HG02938 (cell line): Measurements from ENCODE around the gene ATP5PF.
"Not testable (repeated sequence)": the region's sequence is repeated elsewhere in the genome, so short reads cannot be mapped to it uniquely, and the experiment has no call there.

Experiments used
- ATAC-seq: cut with Tn5 transposase; IDR thresholded peaks from one replicate; pipeline ENCODE4 v1.9.1; 2021; ENCODE audit warnings: mild to moderate bottlenecking, moderate library complexity; ENCODE audit not compliant: unreplicated experiment

Gene ATP5PF

GRCh38 chr21:25732091-25732760 is 2.5 kb downstream of the ATP5PF start:
- no peak for ATAC-seq

DNA sequence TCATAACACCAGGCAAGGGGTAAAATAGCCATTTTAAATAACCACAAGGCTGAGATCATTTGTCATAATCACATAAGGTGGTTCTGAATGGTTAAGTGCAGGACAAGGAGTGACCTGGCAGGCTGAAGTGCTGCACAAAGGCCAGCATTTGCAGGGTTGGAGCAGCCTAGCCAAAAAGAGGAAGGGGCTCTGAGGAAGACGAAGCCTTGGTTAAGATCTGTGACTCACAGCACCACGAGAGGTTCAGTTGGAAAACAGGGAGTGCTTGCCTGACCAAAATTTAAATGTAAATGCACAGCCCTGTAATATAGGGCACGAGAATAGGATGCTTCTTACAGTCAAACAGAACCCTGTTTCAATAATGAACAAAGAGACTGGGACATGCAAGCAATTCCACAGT is 12.1 kb downstream of the ATP5PF start:
- no peak for ATAC-seq

- ATAC-seq: no peak
These were observed 12.7 kb downstream of the ATP5PF start for GRCh38 chr21:25721987-25722386.

DNA sequence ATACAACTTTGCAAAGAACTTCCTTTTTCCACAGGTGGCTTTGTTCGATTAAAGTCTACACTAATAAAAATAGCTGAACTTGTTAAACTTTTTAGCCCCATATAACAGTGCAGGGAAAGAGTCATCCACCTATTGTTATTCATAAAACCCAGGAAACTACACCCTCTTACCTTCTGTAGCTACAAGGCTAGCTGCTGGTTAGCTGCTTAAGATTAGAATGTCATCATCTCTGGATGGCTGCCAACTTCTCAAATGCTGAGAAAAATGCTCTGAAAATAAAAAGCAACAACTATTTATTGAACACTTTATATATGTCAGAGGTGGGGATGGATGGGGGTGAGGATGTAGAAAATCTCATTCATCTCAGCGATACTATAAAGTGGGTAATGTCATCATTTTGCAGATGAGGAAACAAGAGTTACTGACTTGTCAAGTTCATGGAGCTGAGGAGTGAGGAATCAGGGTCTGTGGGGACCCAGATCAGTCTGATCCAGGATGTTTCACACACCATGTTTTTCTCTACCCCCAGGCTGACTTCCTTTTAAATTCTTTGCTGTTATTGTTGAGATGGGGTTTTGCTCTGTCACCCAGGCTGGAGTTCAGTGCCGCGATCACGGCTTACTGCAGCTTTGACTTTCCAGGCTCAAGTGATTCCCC is 17.1 kb downstream of the ATP5PF start:
- no peak for ATAC-seq

- ATAC-seq: not testable (repeated sequence)
These were observed 20.6 kb downstream of the ATP5PF start for GRCh38 chr21:25714066-25714465.

DNA sequence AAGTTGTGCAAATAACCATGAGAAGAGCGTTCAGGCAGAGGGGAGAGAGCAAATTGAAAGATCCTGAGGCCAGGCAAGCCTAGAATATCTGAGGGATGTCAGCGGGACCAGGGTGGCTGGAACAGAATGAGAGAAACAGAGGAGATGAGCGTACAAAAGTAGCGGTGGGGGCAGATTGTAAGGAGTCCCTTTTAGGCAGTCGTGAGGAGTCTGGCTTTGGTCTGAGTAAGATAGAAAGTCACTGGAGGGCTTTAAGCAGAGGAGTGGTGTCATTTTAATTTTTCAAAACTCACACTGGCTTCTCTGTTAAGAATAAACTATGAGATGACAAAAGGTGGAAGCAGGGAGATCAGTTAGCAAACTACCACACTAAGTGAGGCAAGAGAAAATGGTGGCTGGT is 24.2 kb downstream of the ATP5PF start:
- ATAC-seq: no peak

GRCh38 chr21:25709684-25710265 is 24.9 kb downstream of the ATP5PF start:
- ATAC-seq: no peak

DNA sequence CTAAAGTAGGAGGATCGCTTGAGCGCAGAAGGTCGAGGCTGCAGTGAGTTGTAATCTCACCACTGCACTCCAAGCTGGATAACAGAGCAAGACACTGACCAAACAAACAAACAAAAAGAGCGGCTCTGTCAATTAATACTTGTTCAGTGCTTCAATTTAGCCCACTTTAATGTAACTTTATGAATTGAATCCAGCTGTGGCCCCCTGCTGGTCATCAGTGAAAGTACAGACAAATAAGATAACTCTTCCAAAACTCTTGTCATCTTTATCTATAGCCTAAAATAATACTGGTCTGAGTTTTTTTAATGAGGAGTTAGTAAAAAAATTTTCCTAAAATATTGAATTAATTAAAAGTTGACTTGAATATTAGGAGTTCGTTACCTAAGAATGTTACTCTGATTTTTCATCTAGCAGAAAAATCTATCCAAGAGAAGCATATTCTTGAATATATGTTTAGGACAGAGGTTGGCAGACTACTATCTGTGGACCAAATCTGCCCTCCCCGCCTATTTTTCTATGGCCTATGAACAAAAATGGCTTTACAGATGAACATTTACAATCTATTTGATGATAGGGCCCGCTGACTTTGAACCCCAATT is 26.1 kb downstream of the ATP5PF start:
- ATAC-seq: no peak

DNA sequence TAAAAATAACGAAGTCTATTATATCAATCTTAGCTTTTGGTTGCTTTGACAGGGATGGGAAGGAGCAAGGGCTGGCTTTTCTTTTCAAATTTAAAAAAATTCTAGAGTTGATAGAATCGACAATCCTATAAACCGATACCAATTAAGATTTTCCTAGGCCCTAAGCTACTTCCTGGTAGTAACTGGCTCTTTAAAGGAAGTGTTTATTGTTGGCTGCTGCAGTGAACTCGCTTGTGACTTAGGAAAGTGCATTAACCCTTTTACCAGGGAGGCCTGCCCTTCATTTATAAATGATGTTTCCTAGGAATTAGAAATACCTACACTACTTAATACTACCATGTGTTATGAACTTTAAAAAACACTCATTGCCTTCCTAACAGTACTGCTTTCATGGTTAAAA is 33.2 kb downstream of the ATP5PF start:
- ATAC-seq: no peak

DNA sequence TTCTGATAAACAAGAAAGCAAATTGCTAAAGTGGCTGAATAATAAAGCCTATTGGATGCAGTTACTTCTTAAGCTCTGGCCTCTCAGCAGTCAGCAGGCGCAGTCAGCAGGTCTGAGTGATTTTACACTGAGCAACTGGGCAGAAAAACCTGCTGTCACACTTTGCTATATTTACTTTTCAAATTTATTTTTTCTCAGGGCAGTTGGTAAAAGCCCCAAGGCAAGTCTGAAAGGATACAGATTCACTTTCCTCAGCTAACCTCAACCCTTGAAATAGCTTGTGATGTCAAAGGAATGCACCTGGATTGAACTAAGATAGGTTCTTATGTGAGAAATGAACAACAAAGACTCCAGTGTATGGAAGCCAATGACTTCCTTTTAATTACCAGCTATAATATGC is 34.0 kb downstream of the ATP5PF start:
- no peak for ATAC-seq

- ATAC-seq: not testable (repeated sequence)
These were observed 39.2 kb downstream of the ATP5PF start for GRCh38 chr21:25695461-25695860.

DNA sequence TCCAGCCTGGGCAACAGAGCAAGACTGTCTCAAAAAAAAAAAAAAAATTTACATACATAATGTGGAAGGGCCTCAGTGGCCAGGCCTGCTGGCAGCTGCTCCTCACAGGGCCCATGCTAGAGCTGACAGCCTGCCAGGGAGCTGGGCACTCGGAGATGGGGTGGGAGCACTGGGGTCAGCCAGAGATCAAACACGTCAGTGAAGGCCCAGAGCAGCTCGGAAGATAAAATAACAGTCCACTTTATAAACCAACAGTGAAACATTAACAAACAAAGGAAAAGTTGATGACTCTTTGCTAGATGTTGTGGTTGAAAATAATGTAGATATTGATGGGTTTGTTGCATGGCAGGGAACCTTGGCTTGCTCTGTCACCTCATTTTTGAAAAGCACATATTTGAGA is 42.7 kb downstream of the ATP5PF start:
- no peak for ATAC-seq

DNA sequence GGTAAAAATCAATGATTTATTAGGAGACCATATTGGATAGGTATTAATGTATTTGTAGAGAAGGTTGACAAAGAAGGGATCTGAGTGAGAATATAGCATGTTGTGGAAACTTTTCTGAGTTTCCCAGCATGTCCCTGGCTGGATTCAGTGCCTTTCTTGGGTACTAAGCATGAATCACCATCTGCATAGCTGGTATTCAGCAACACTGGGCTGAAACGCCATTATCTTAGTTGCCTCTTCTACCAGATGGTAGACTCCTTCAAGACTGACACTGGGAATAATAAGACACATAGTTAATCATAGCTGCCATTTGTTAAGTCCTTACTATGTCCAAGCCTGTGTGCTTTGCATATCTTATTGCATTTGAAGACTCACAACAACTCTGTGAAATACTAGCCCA is 45.5 kb downstream of the ATP5PF start:
- ATAC-seq: no peak

DNA sequence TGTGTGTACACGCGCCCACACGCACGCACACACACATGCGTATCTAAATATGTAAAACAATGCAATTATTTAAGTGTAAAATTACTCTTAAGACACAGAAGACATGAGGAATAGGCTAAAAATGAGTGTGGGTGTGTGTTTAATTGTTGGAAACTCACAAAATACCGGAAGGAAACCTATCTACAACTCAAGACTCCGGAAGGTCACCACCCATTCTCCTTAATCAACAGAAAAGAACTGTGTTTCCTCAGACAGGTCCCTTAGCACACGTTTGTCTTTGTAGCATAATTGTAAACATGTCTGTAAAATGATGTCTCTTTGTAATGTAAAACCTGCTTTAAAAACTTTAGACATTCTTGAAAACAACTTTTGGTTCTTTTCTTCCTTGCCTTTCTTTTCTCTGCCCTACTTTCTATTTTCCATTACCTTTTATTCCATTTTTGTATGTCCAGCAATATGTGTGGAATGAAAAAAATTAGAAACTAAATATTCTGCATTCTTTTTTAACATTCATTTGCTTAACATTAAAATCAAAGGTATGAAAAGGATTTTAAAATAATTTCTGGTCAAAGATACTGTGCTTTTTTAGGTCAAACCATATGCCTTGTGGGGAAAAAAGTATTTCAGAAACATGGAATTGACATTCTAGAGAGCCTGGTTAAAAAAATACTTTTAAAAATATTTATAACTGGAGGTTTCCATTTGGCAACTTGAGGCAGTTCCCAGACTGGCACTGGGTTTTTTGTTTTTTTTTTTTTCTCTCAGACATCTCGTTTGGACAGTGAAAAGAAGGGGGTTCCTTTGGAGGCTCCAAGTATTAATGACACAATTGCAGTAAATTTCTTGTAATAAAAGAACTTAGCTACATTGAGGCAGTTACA is 46.2 kb downstream of the ATP5PF start:
- ATAC-seq: no peak

DNA sequence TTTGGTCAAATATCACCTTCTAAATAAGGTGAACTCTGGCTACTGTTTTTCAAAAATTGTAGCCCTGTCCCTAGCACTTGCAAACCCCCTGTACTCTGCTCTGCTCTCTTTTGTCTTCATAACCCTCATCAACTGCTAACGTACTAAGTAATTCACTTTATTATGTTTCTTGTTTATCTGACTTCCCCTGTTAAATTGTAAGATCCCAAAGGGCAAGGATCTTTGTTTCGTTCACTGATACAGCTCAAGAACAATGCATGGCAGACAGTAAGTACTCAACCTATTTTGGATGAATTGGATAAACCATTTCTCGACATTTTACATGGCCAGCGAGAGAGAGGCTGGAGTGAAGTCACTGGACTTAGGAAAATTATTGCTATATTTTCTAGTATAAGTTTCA is 46.9 kb downstream of the ATP5PF start:
- no peak for ATAC-seq

- ATAC-seq: no peak
These were observed 52.3 kb downstream of the ATP5PF start for GRCh38 chr21:25682382-25682781.

- no peak for ATAC-seq
These were observed 58.3 kb downstream of the ATP5PF start for GRCh38 chr21:25676451-25676850.
